GM10266 (cell line): Measurements from ENCODE around the gene MPZL1.

Experiments used
- DNase-seq: peaks from one replicate; pipeline ENCODE4 v3.0.0; 2012; ENCODE audit errors: extremely low spot score
- CTCF ChIP-seq: IDR thresholded peaks from 2 replicates; pipeline ENCODE4 v1.5.1; 2012; ENCODE audit warnings: mild to moderate bottlenecking, low read depth; ENCODE audit not compliant: control insufficient read depth, insufficient read depth; ENCODE audit errors: missing control alignments

MPZL1 gene

DNA sequence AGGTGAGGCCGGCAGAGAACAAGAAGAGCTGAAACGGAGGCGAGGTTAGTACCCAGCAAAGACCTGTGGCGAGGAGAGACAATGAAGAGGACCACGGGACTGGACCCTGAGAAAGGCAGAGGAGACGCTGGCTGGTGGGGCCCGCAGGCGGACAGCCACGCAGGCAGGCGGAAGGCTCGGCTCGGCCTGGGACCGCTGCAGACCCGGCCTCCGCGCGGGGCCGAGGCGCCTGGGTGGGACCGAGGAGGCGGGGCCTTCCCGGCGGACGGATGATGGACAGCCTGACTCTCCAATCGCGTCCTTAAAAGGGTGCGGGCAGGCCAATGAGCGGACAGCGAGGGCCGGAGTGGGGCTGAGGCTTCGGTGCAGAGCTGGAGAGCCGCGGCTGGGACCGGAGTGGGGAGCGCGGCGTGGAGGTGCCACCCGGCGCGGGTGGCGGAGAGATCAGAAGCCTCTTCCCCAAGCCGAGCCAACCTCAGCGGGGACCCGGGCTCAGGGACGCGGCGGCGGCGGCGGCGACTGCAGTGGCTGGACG, at the start of gene MPZL1:
Gene MPZL1, plus strand, starts transcription at position 366 of the 535 bp plus-strand sequence. CDS start 170 bp downstream, outside the sequence.
- peak; percentile 99 for DNase-seq
- TF ChIP-seq CTCF, result no peak

DNA sequence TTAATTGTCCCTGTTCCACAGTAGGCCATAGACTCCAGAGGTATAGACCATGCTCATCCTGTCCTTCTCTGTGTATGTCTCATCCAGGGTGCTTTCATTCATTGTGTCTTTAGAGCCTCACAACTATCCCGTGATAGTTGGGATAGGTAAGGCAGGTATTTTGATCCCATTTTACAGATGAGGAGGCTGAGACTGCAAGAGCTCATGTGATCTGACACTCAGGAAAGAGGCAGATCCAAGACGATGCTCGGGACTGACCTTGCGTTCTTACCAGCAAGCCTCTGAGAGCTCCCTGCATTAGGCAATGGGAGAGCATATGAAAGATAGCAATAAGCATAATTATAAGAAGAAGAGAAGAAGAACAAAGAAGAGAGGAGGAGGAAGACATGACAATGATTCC, 49.0 kb upstream of the MPZL1 start:
- DNase-seq, result no peak
- TF ChIP-seq CTCF, result no peak

- TF ChIP-seq CTCF, result no peak
Observed at GRCh38 chr1:167673265-167673664, 48.5 kb upstream of the MPZL1 start.

GRCh38 chr1:167674156-167674555, 47.6 kb upstream of the MPZL1 start:
- TF ChIP-seq CTCF, result no peak
- DNase-seq, result no peak

More at GRCh38 chr1:167673265-167673664, 48.5 kb upstream of the MPZL1 start:
- no peak for DNase-seq

GRCh38 chr1:167675440-167675839, 46.3 kb upstream of the MPZL1 start:
- DNase-seq, result no peak
- no peak for TF ChIP-seq CTCF

- TF ChIP-seq CTCF, result peak; percentile 10
- peak; percentile 46 for DNase-seq
Observed at GRCh38 chr1:167676205-167676915, 45.4 kb upstream of the MPZL1 start.
